Kidney (tissue), 14 donors: ENCODE data around the gene SMAD2. TPM values are rescaled to one million over a fixed set of nuclear protein-coding genes. Genes with fewer than 3 reads are reported as not detected.

Experiments used
- DNase-seq, 5 donors: peaks; one replicate each; pipeline ENCODE4 v3.0.0-alpha.2; 2013 to 2020
- FAIRE-seq: peaks from 2 replicates; lab custom pipeline; 2012; peaks lifted over from hg19 to GRCh38; lab: Jason Lieb, UNC
- H3K27ac ChIP-seq, 2 donors: one replicate each; pipeline ENCODE4 v1.7.0; 2013; ENCODE audit warnings: low read depth in 2 of 2, low read length in 2 of 2, inconsistent platforms in 1 of 2
- H3K27me3 ChIP-seq: one replicate; pipeline ENCODE4 v1.7.1; 2013; ENCODE audit warnings: low read length, inconsistent platforms; ENCODE audit not compliant: control insufficient read depth, insufficient read depth
- H3K36me3 ChIP-seq, 3 donors: one replicate each; pipeline versions ENCODE4 v1.7.0 to v1.7.1; 2013; ENCODE audit warnings: low read length in 3 of 3, control low read depth in 1 of 3, inconsistent platforms in 1 of 3; ENCODE audit not compliant: insufficient read depth in 3 of 3, control insufficient read depth in 2 of 3
- H3K4me1 ChIP-seq, 3 donors: one replicate each; pipeline versions ENCODE4 v1.7.0 to v1.7.1; 2013; ENCODE audit warnings: low read length in 3 of 3, inconsistent platforms in 1 of 3, low read depth in 1 of 3; ENCODE audit not compliant: control insufficient read depth in 2 of 3, insufficient read depth in 2 of 3
- H3K4me3 ChIP-seq, 3 donors: one replicate each; pipeline versions ENCODE4 v1.7.0 to v1.8.1; 2013; ENCODE audit warnings: low read length in 3 of 3, control low read depth in 1 of 3, inconsistent platforms in 1 of 3
- H3K9ac ChIP-seq, 3 donors: one replicate each; pipeline versions ENCODE4 v1.7.0 to v1.7.1; 2013; ENCODE audit warnings: low read length in 3 of 3, control low read depth in 1 of 3, inconsistent platforms in 1 of 3
- H3K9me3 ChIP-seq, 3 donors: one replicate each; pipeline versions ENCODE4 v1.7.0 to v1.7.1; 2013; ENCODE audit warnings: low read length in 3 of 3, control low read depth in 1 of 3, inconsistent platforms in 1 of 3; ENCODE audit not compliant: control insufficient read depth in 2 of 3, insufficient read depth in 1 of 3
- CTCF ChIP-seq: IDR thresholded peaks from 3 replicates; pipeline ENCODE4 v1.5.1; 2012; ENCODE audit warnings: mild to moderate bottlenecking, moderate library complexity, borderline replicate concordance; ENCODE audit not compliant: insufficient read depth; ENCODE audit errors: extremely low read depth
- intact Hi-C: fragments of 100-400 bp; cut with DNase I; formaldehyde crosslinking; loops from one replicate; pipeline ENCODE4 v1.11.1; 2022
- polyA plus RNA-seq: library from polyadenylated mRNA; stranded (reverse); fragments of 350-450 nt; fragmentation: Illumina TruSeq; extraction: RNeasy Lipid Tissue Mini Kit (QIAGEN cat#74804); gene quantifications from one replicate; pipeline ENCODE4 v1.2.3, GENCODE V29; 2014; ENCODE audit warnings: low read depth, low replicate concordance; ENCODE audit not compliant: insufficient read depth
- total RNA-seq: library from RNA; stranded (reverse); fragmentation: NEBNext Ultra II Directional; extraction: Animal tissue kit (Norgen Biotek cat#: 25700); gene quantifications from one replicate; pipeline ENCODE4 v1.2.1, GENCODE V29; 2021
- donor health status: control.
- donor health status: control.
- donor health status: control.
- donor health status: control.
- donor health status: control.
- donor health status: DM: yes; HTN: yes; CAD: no.
- donor health status: Normal renal cell carcinoma (clear cell type).

Gene SMAD2
- total and polyA plus RNA-seq, 2 donors from 2014 or later = 29.9 to 147 TPM

GRCh38 chr18:47926101-47926850 lies 4.2 kb downstream of the SMAD2 start:
- peaks cover 4 to 9% (median 8%) of the 10 kb centered on the region in 3 donors for H3K4me1 ChIP-seq
- no peak overlapping the region for H3K9ac ChIP-seq
- DNase-seq = no peak
- no peaks in the 10 kb centered on the region for H3K36me3 ChIP-seq
- H3K27ac ChIP-seq = no peak overlapping the region
- no peaks in the 10 kb centered on the region for H3K9me3 ChIP-seq
- no peak for TF ChIP-seq CTCF
- no peak overlapping the region for H3K4me3 ChIP-seq
- intact Hi-C loops = no loop called here
- FAIRE-seq = no peak
- no peaks in the 10 kb centered on the region for H3K27me3 ChIP-seq

- FAIRE-seq (no peak), DNase-seq (no peak)
- Histone ChIP-seq H3K27me3 (no peaks in the 10 kb centered on the region), H3K9me3 (no peaks in the 10 kb centered on the region), H3K4me3 (no peak overlapping the region), H3K9ac (no peak overlapping the region), H3K36me3 (no peaks in the 10 kb centered on the region), H3K27ac (no peak overlapping the region), H3K4me1 (peaks cover 0 to 3% (median 2%) of the 10 kb centered on the region in 3 donors)
- intact Hi-C loops = no loop called here
- TF ChIP-seq CTCF = no peak
Observed at GRCh38 chr18:47919916-47920315, 10.5 kb downstream of the SMAD2 start.

- H3K4me1 ChIP-seq = peaks cover 0 to 3% (median 2%) of the 10 kb centered on the region in 3 donors
- no peak for TF ChIP-seq CTCF
- H3K27me3 ChIP-seq = no peaks in the 10 kb centered on the region
- intact Hi-C loops = no loop called here
- FAIRE-seq (no peak), DNase-seq (no peak)
- no peak overlapping the region for H3K9ac ChIP-seq
- no peak overlapping the region for H3K27ac ChIP-seq
- no peaks in the 10 kb centered on the region for H3K9me3 ChIP-seq
- H3K4me3 ChIP-seq = no peak overlapping the region
- no peaks in the 10 kb centered on the region for H3K36me3 ChIP-seq
Observed at GRCh38 chr18:47917923-47918610, 12.4 kb downstream of the SMAD2 start.
